SJSA1 (cell line): ENCODE results near the gene AK9. TPM values are rescaled to one million over a fixed set of nuclear protein-coding genes. Genes with fewer than 3 reads are reported as not detected.

Source experiments
- DNase-seq, 2 experiments: peaks; one replicate each; pipeline ENCODE4 v3.0.0-alpha.2; 2015 to 2020; ENCODE audit warnings: low spot score in 2 of 2, low read depth in 1 of 2
- H3K27ac ChIP-seq: fragments of 250-450 bp; sonication (Bioruptor Pico); 2 replicates; pipeline ENCODE4 v1.5.1; 2020; ENCODE audit warnings: mild to moderate bottlenecking, moderate library complexity
- H3K27me3 ChIP-seq: fragments of 250-450 bp; sonication (Bioruptor Pico); replicated peaks from 2 replicates; pipeline ENCODE4 v1.5.1; 2020; ENCODE audit warnings: mild to moderate bottlenecking, moderate library complexity
- H3K36me3 ChIP-seq: fragments of 250-450 bp; sonication (Bioruptor Pico); 2 replicates; pipeline ENCODE4 v1.5.1; 2020; ENCODE audit warnings: mild to moderate bottlenecking
- H3K4me1 ChIP-seq: fragments of 250-450 bp; sonication (Bioruptor Pico); replicated peaks from 2 replicates; pipeline ENCODE4 v1.6.1; 2021; ENCODE audit warnings: mild to moderate bottlenecking
- H3K4me3 ChIP-seq: fragments of 250-450 bp; sonication (Bioruptor Pico); 2 replicates; pipeline ENCODE4 v1.5.1; 2020; ENCODE audit warnings: mild to moderate bottlenecking
- H3K9me3 ChIP-seq: fragments of 250-450 bp; sonication (Bioruptor Pico); replicated peaks from 2 replicates; pipeline ENCODE4 v1.5.1; 2020; ENCODE audit warnings: mild to moderate bottlenecking
- total RNA-seq: library from RNA; depleted of rRNA; stranded (reverse); fragments of >200 nt; shearing (Covaris generic); gene quantifications from 2 replicates; pipeline ENCODE4 v1.2.3, GENCODE V29; 2014

AK9 gene
- total RNA-seq, 1 experiment from 2014 or later: 2.1 TPM

DNA sequence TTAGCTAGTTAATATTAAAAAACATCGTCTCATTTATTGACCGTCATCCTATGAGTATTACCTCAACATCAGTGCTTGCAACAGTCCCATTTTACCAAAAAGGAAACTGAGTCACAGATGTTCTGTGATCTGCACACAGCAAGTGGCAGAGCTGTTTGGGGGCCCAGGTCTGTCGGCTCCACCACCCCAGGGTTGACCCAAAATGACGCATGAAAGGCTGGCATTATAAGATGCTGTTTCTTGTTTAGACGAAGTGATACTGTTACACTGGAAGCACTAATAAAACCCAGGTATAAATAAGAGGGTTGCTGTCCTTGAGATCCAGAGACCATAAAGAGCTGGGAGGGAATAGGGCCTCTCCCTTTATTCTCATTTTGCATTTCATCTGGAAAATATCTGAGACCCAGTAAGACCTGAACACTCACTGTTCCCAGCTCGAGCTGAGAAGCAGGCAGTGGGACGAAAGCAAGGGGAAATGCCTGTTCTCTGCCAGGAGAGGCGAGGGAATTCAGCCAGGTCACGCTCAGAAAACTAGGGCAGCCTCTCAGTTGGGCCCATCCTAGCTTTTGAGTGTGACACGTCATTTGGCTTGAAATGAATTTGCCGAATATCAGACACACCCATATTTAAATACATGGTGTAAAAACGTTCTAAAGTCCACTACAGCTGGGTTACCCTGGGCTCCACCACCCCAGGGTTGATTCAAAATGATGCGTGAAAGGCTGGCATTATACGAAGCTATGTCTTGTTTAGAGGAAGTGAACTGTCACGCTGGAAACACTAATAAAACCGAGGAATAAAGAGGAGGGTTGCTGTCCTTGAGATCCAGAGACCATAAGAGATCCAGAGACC, 234.1 kb downstream of the AK9 start:
- Histone ChIP-seq H3K36me3 (peaks cover 35% of the 10 kb centered on the region), H3K4me3 (peak overlapping the region; percentile 96), H3K27me3 (no peaks in the 10 kb centered on the region), H3K27ac (no peak overlapping the region), H3K4me1 (peaks cover 19% of the 10 kb centered on the region), H3K9me3 (no peaks in the 10 kb centered on the region)
- DNase-seq: no peak

DNA sequence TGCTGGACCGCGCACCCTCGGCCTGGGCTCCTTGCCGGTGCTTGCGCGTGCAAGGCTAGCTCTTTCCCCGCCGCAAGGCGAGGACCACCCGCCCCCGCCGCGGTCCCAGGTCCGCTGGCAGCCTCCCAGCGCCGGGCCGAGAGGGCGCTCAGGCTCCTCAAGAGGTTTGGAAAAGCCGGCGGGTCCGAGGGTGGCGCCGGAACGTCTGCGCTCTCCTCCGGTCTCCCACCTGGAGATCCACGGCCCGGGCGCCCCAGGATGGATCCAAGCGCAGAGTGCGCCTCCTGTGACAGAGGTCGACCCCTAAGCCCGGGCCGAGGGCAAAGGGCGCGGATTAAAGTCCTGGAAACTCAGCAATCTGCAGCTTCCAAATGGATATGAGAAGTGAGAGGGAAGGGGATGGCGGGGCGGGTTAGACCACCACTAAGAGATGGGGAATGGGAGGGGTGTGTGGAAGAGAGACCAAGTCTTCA, 234.9 kb downstream of the AK9 start:
- Histone ChIP-seq H3K4me1 (peaks cover 19% of the 10 kb centered on the region), H3K4me3 (peak overlapping the region; percentile 96), H3K9me3 (no peaks in the 10 kb centered on the region), H3K27me3 (no peaks in the 10 kb centered on the region), H3K36me3 (peaks cover 39% of the 10 kb centered on the region), H3K27ac (peak overlapping the region; percentile 10; the same call in 1 of the 2 replicates)
- DNase-seq: no peak

DNA sequence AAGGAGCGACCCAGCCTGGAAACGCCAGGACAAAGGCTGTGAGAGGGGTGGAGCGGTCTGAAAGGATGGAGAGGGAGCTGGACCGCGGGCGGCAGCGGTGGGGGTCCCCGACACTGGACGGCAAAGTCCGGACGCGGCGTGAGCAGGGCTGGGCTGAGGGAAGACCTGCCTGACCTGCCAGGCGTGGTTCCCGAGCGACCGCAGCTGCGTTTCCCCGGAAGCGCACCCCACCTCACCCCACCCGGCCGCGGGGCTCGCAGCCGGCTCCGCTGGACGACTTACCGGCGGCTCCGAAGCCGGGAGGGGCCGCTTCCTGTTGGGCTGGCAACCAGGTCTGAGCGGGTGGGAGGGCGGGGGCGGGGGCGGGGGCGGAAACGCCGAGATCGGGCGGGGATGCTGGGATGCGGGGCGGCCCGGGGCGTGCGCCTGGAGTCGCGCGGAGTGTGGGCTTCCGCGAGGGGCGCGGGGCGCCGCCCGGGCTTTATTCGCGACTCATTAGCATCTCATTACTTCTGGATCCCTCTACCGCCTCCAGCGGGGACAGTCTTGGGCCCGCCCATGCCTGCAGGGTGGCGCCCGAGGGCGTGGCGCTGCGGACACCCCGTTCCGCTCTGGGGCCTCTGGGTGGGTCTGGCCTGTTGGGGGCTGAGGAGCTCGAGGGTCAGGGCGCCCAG, 235.4 kb downstream of the AK9 start, which contains the start of gene MICAL1:
MICAL1 (minus strand) TSS at position 336 of the 674 bp plus-strand sequence. CDS start 1,576 bp downstream, outside the sequence.
- H3K9me3 ChIP-seq: no peaks in the 10 kb centered on the region
- peak within 1 kb of the TSS; percentile 96 for H3K4me3 ChIP-seq
- no peaks in the 10 kb centered on the region for H3K27me3 ChIP-seq
- peak within 1 kb of the TSS; percentile 75 for H3K27ac ChIP-seq
- DNase-seq: peak; percentile 79 to 81
- peaks cover 19% of the 10 kb centered on the region for H3K4me1 ChIP-seq
- peaks cover 42% of the 10 kb centered on the region for H3K36me3 ChIP-seq

DNA sequence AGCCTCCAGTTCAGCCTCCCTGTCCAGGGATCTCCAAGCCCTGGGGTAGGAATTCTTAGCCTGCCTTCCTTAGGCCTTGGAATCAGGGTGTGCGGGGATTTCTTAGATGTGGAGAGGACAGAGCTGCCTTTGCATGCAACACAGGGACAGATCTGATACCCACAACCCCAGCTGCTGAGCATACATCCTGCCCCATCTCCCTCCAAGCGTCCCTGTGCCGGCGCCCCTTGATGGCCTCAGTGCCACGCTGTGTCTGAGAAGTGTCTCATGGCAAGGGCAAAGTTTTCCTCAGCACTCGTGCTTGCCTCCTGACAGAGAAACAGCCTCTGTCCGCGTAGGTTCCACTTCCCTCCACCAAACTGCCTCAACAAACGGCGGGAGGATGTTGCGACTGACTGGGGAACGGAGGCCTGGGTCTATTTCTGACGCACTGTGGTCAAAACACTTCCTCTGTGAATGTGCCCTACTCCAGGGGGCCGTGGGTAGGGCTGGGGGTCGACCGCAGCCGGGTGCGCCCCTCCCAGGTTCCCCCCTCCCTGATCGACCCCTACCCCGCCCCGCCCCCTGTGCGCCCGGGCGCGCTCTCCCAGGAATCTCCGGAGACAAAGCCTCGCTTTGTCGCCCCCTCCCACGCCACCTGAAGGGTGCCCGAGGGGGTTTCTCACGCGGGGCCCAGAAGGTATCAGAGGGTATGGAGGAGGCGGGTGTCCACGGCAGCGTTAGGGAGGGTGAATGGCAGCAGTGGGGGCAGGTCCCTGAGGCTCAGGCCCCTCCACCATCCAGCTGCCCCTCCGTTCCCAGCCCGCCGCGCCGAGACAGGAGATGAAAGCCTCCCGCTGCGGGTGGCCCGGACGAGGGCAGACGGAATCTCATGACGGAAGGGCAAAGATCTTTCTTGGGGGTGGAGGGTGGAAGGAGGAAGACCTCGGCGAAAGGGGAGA, 236.2 kb downstream of the AK9 start:
- Histone ChIP-seq H3K36me3 (peaks cover 48% of the 10 kb centered on the region), H3K27me3 (no peaks in the 10 kb centered on the region), H3K27ac (peak overlapping the region; percentile 75), H3K9me3 (no peaks in the 10 kb centered on the region), H3K4me1 (peaks cover 19% of the 10 kb centered on the region), H3K4me3 (peak overlapping the region; percentile 96)
- no peak for DNase-seq

DNA sequence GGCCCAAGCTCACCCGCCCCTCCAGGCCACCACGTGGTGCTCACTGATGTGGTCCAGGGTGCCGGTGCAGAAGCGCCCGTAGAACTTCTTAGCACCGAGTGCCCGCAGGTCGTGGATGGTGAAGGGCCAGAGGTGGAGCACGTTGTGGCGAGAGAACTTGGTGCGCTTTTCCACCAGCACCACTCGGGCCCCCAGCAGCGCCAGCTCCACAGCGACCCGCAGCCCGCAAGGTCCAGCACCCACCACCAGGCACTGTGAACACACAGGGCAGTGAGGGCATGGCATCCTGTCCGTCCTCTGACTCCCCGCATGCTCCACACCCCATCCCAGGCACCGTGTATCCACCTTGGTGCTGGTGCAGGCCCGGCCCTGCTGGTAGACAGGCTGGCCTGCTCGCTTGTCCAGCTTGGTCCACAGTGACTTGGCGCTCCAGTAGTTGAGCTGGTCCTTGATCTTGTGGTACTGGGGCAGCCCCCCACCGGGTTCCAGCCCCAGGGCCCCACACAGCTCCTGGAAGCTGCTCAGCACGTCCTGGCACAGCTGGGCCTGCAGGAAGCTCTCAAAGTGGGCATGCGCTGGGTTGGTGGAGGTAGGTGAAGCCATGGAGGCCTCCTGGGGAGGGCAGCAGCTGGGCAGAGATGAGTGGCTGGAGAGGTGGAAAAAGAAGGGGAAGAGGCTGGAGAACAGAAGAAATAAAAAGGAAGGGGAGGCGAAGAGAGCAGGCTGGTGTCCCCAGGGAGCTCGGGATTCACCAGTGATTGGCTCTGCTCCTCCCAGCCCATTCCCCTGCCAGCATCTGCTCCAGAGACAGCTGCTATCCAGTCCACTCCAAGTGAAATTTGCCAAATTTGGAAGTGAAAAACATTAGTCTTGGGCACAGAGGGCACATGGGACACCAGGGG, 237.2 kb downstream of the AK9 start:
- no peak overlapping the region for H3K27ac ChIP-seq
- H3K9me3 ChIP-seq: no peaks in the 10 kb centered on the region
- peak overlapping the region; percentile 96; the same call in 1 of the 2 replicates for H3K4me3 ChIP-seq
- peaks cover 19% of the 10 kb centered on the region for H3K4me1 ChIP-seq
- peaks cover 56% of the 10 kb centered on the region for H3K36me3 ChIP-seq
- no peaks in the 10 kb centered on the region for H3K27me3 ChIP-seq
- no peak for DNase-seq

DNA sequence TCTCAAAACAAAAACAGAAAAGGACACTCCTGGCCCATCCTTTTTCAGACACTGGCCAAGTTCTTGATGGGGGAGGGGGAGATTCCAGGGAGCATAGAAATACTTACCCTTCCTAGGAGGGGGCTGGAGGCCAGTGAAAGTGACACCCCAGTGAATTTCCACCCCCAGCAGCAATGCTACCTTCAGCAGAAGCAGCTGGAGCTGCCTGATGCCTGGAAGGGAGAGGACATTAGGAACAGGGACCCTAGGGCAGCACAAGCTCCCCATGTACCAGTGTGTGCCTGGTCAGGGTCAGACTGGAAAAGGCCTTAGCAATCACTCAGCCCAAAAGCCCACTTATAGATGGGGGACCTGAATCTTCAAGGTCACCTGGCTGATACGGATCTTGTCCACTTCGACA, 237.8 kb downstream of the AK9 start:
- Histone ChIP-seq H3K36me3 (peaks cover 63% of the 10 kb centered on the region), H3K27ac (no peak overlapping the region), H3K9me3 (no peaks in the 10 kb centered on the region), H3K27me3 (no peaks in the 10 kb centered on the region), H3K4me3 (no peak overlapping the region), H3K4me1 (peaks cover 19% of the 10 kb centered on the region)
- DNase-seq: no peak

DNA sequence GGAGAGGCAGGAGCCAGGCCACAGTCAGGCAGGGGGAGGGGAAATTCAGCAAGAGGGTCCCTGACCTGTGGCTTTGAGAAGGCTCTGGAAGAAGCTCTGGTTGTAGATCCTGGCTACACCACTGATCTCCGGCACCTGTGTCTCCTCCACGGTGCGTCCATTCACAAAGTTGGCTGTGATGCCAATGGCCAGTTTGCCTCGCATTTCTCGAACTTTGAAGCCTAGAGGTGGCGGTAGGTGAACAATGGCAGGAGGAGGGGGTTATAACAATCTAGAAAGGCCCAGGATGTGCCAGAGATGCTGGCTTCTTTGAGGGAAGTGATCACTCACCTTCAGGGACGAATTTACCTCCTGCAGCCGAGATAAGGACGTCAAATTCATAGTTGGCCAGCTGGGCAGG, 238.8 kb downstream of the AK9 start:
- Histone ChIP-seq H3K27me3 (no peaks in the 10 kb centered on the region), H3K4me3 (no peak overlapping the region), H3K4me1 (peaks cover 19% of the 10 kb centered on the region)

DNA sequence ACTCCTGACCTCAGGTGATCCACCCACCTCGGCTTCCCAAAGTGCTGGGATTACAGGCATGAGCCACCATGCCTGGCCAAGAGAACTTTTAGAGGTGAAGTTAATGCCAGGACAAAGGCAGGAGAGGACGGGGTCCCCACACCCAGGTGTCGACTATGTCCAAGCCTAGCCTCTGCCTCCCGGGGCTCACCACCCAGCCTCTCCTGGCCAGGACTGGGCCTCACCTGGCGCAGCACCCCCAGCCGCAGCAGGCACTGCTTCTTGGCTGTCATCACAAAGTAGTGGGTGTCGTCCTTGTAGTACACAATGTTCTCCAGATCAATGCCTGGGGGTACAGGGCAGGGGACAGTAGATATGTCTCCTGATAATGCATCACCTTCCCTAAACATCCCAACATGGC, 239.6 kb downstream of the AK9 start:
- DNase-seq: no peak
- Histone ChIP-seq H3K4me3 (no peak overlapping the region), H3K36me3 (peaks cover 76% of the 10 kb centered on the region), H3K27ac (no peak overlapping the region), H3K27me3 (no peaks in the 10 kb centered on the region), H3K4me1 (peaks cover 12% of the 10 kb centered on the region), H3K9me3 (no peaks in the 10 kb centered on the region)

More for the DNA sequence above, 238.8 kb downstream of the AK9 start:
- H3K9me3 ChIP-seq: no peaks in the 10 kb centered on the region
- no peak overlapping the region for H3K27ac ChIP-seq
- H3K36me3 ChIP-seq: peaks cover 68% of the 10 kb centered on the region
- DNase-seq: no peak

DNA sequence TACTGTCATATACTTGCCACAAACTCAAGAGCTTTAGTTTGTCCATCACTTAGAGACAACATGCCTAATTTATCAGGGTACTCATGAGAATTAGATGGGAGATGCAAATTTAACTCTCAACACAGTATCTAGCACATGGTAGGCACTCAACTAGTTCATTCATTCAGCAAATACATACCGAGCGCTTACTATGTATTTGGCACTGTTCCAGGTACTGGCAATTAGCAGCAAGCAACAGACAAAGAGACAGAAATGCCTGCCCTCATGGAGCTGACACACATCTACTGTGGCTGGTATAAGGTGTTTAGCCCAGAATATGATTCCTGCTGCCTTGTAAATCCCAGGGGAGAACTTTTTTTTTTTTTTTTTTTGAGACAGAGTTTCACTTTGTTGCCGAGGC, 240.2 kb downstream of the AK9 start:
- H3K9me3 ChIP-seq: no peaks in the 10 kb centered on the region
- H3K36me3 ChIP-seq: peaks cover 81% of the 10 kb centered on the region
- peaks cover 9% of the 10 kb centered on the region for H3K4me1 ChIP-seq
- DNase-seq: no peak
- H3K27ac ChIP-seq: no peak overlapping the region
- no peaks in the 10 kb centered on the region for H3K27me3 ChIP-seq
- no peak overlapping the region for H3K4me3 ChIP-seq

DNA sequence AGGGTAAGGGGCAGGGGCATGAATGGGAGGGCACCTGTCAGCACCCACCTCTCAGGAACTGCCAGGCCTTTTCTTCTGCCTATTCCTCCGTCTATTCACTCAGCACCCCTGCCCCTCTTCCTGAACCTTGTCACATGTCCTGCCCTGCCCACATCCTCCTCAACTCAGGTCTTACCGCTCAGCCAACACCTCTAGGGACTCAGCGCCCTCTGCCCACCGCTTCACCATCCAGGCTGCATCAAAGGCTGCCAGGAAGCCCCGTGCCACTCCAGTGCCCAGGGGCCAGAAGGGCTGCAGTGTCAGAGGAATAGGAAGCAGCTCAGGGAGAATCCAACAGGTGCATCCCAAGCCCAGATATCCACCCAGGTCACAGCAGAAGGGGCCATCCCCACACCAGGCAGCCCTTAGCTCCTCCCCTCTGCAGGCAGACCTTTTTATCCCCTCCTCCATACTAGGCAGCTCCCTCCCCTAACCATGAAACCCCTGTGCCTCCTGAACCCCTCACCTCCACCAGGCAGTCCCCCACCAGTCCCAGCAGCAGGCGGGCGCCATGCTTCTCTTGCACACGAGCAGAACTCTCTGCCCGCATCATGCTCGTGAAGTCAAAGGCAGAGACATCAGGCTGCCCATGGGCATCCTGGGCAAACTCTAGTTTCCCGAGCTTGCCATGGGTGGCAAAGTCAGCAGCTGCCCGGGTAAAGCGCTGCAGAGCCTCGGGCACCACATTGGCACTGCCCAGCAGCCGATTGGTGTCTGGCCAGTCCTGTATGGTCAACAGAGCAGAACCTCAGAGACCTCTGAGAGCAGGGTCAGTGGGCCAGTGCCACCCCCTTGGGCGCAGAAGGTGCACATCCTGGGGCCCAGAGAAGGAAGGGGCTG, 241.0 kb downstream of the AK9 start:
- Histone ChIP-seq H3K4me3 (no peak overlapping the region), H3K27ac (no peak overlapping the region), H3K4me1 (peaks cover 9% of the 10 kb centered on the region), H3K9me3 (no peaks in the 10 kb centered on the region), H3K36me3 (peaks cover 85% of the 10 kb centered on the region), H3K27me3 (no peaks in the 10 kb centered on the region)
- no peak for DNase-seq

DNA sequence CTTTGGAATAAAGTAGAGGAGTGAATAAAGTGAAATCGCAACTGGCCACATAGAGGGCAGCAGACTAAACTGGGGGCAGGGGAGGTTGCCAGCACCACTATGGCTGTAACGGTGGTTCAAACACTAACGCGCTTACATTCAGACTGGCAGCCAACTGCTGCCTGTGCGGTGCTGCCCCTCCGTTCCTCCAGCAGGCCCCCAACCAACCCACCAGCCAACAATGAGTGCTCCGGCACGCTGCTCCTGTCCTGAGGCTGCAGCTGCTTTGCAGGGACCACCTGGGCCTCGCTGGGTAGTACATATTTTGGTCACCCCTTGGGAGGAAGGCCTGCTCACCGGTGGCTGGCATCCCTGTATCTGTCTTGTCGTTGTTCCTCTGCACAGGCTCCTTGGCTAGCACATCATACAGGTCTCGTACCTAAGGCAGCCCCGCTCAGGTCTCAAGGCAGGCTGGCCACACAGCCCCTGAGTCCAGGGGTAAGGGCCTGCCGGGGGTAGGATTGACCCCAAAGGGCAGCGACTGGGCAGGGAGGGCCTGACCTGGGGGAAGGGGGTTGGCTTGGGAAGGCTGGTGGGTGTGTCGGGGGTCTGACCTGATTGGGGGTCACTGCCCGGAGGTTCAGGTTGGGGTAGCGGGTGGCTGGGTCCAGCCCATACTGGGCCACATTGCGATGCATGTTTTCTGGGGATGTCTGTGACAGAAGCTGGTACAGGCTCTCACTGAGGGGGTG, 241.8 kb downstream of the AK9 start:
- no peak overlapping the region for H3K27ac ChIP-seq
- no peaks in the 10 kb centered on the region for H3K27me3 ChIP-seq
- DNase-seq: no peak
- H3K4me3 ChIP-seq: no peak overlapping the region
- H3K4me1 ChIP-seq: peaks cover 5% of the 10 kb centered on the region
- H3K9me3 ChIP-seq: no peaks in the 10 kb centered on the region
- peaks cover 91% of the 10 kb centered on the region for H3K36me3 ChIP-seq
